GM23338 (cell line): ENCODE data around the gene ANKRD17.

ENCODE experiments used
- CREB1 ChIP-seq: fragments of 250-450 bp; sonication (Bioruptor Pico); IDR thresholded peaks from 2 replicates; pipeline ENCODE4 v1.5.0; 2020; ENCODE audit warnings: low read depth, mild to moderate bottlenecking, moderate library complexity
- CTCF ChIP-seq, 2 experiments: fragments of 200-600 bp in 1 of 2; sonication (generic) in 1 of 2; conservative IDR thresholded peaks; 2 replicates each; pipeline versions ENCODE4 v1.5.1 to v1.6.1; 2016 to 2017; ENCODE audit warnings: antibody characterized with exemption in 2 of 2, low read depth in 2 of 2, mild to moderate bottlenecking in 2 of 2, moderate library complexity in 1 of 2
- ETS1 ChIP-seq: IDR thresholded peaks from 2 replicates; pipeline ENCODE4 v1.6.1; 2016; ENCODE audit warnings: antibody characterized with exemption
- EZH2 ChIP-seq: fragments of 200-600 bp; sonication (generic); IDR thresholded peaks from one replicate; pipeline ENCODE4 v1.8.0; 2017; ENCODE audit warnings: antibody characterized with exemption, mild to moderate bottlenecking, low read depth; ENCODE audit not compliant: unreplicated experiment
- EZH2phosphoT487 ChIP-seq: fragments of 200-600 bp; sonication (generic); IDR thresholded peaks from one replicate; pipeline ENCODE4 v1.8.1; 2018; ENCODE audit warnings: antibody characterized with exemption; ENCODE audit not compliant: unreplicated experiment
- JUNB ChIP-seq: IDR thresholded peaks from one replicate; pipeline ENCODE4 v1.6.1; 2016; ENCODE audit warnings: antibody characterized with exemption; ENCODE audit not compliant: unreplicated experiment
- POLR2AphosphoS5 ChIP-seq: IDR thresholded peaks from 2 replicates; pipeline ENCODE4 v1.6.1; 2016; ENCODE audit warnings: antibody characterized with exemption, low read depth
- REST ChIP-seq: IDR thresholded peaks from one replicate; pipeline ENCODE4 v1.6.1; 2018; ENCODE audit warnings: antibody characterized with exemption; ENCODE audit not compliant: unreplicated experiment
- STAT1 ChIP-seq: IDR thresholded peaks from one replicate; pipeline ENCODE4 v1.6.1; 2016; ENCODE audit warnings: antibody characterized with exemption; ENCODE audit not compliant: unreplicated experiment
- ZNF114 ChIP-seq: fragments of 250-450 bp; sonication (Bioruptor Pico); IDR thresholded peaks from 2 replicates; pipeline ENCODE4 v1.5.0; 2020; ENCODE audit warnings: mild to moderate bottlenecking, moderate library complexity
- ZNF331 ChIP-seq: fragments of 250-450 bp; sonication (Bioruptor Pico); IDR thresholded peaks from 2 replicates; pipeline ENCODE4 v1.5.0; 2020; ENCODE audit warnings: low read depth, mild to moderate bottlenecking, moderate library complexity

- no peak for TF ChIP-seq EZH2
- TF ChIP-seq POLR2AphosphoS5: no peak
- no peak for TF ChIP-seq CTCF (conservative IDR thresholded peaks at IDR 0.05; ENCODE audit: low read depth in 2 of 2)
- TF ChIP-seq STAT1: no peak
- TF ChIP-seq REST: no peak
- TF ChIP-seq EZH2phosphoT487: no peak
- TF ChIP-seq ETS1: no peak
- no peak for TF ChIP-seq ZNF331 (CRISPR knock-in tag)
- no peak for TF ChIP-seq CREB1 (CRISPR knock-in tag)
- no peak for TF ChIP-seq JUNB
- TF ChIP-seq ZNF114: no peak
Measured at GRCh38 chr4:73166212-73166611, 92.4 kb downstream of the ANKRD17 start.
